Pulmonary artery endothelial cell (primary cell): ENCODE results near the gene RBFOX2. TPM values are rescaled to one million over a fixed set of nuclear protein-coding genes. Genes with fewer than 3 reads are reported as not detected.

ENCODE experiments used
- DNase-seq: peaks from one replicate; pipeline ENCODE4 v3.0.0-alpha.2; 2011; ENCODE audit warnings: low read depth, low spot score
- total RNA-seq: library from RNA; depleted of rRNA; stranded (reverse); fragments of >200 nt; gene quantifications from 2 replicates; pipeline ENCODE4 v1.2.3, GENCODE V29; 2014

Gene RBFOX2
- total RNA-seq, 1 donor from 2014 or later: 151 TPM

GRCh38 chr22:35973388-35973787, 55.2 kb downstream of the RBFOX2 start:
- no peak for DNase-seq

- DNase-seq: no peak
These were observed 56.1 kb downstream of the RBFOX2 start for GRCh38 chr22:35972559-35972958.

- no peak for DNase-seq
These were observed 57.0 kb downstream of the RBFOX2 start for GRCh38 chr22:35971456-35972119.

GRCh38 chr22:35970616-35971455, 57.8 kb downstream of the RBFOX2 start:
- no peak for DNase-seq

GRCh38 chr22:35967046-35967397, 61.6 kb downstream of the RBFOX2 start:
- no peak for DNase-seq

- DNase-seq: no peak
These were observed 62.1 kb downstream of the RBFOX2 start for GRCh38 chr22:35966314-35967045.

- no peak for DNase-seq
These were observed 65.3 kb downstream of the RBFOX2 start for GRCh38 chr22:35963237-35963810.

- peak; percentile 87 for DNase-seq
These were observed 66.9 kb downstream of the RBFOX2 start for GRCh38 chr22:35961480-35962295.

- no peak for DNase-seq
These were observed 67.8 kb downstream of the RBFOX2 start for GRCh38 chr22:35960854-35961253.

- no peak for DNase-seq
These were observed 69.4 kb downstream of the RBFOX2 start for GRCh38 chr22:35959121-35959800.

- DNase-seq: no peak
These were observed 70.3 kb downstream of the RBFOX2 start for GRCh38 chr22:35958334-35958733.

GRCh38 chr22:35957589-35957988, 71.0 kb downstream of the RBFOX2 start:
- no peak for DNase-seq

- no peak for DNase-seq
These were observed 71.8 kb downstream of the RBFOX2 start for GRCh38 chr22:35956850-35957249.

GRCh38 chr22:35955546-35955945, 73.1 kb downstream of the RBFOX2 start:
- DNase-seq: no peak

- DNase-seq: no peak
These were observed 76.0 kb downstream of the RBFOX2 start for GRCh38 chr22:35952576-35952975.

- no peak for DNase-seq
These were observed 78.4 kb downstream of the RBFOX2 start for GRCh38 chr22:35950262-35950661.

GRCh38 chr22:35949243-35949642, 79.4 kb downstream of the RBFOX2 start:
- DNase-seq: no peak

- DNase-seq: no peak
These were observed 80.7 kb downstream of the RBFOX2 start for GRCh38 chr22:35947794-35948425.

- DNase-seq: no peak
These were observed 84.2 kb downstream of the RBFOX2 start for GRCh38 chr22:35944458-35944857.

- DNase-seq: no peak
These were observed 88.5 kb downstream of the RBFOX2 start for GRCh38 chr22:35940166-35940565.
